ENCODE data around the gene MGA.

The MGA gene

GRCh38 chr15:41810651-41811431 lies 150.6 kb downstream of the MGA start:
- DNase-seq = no peak

DNA sequence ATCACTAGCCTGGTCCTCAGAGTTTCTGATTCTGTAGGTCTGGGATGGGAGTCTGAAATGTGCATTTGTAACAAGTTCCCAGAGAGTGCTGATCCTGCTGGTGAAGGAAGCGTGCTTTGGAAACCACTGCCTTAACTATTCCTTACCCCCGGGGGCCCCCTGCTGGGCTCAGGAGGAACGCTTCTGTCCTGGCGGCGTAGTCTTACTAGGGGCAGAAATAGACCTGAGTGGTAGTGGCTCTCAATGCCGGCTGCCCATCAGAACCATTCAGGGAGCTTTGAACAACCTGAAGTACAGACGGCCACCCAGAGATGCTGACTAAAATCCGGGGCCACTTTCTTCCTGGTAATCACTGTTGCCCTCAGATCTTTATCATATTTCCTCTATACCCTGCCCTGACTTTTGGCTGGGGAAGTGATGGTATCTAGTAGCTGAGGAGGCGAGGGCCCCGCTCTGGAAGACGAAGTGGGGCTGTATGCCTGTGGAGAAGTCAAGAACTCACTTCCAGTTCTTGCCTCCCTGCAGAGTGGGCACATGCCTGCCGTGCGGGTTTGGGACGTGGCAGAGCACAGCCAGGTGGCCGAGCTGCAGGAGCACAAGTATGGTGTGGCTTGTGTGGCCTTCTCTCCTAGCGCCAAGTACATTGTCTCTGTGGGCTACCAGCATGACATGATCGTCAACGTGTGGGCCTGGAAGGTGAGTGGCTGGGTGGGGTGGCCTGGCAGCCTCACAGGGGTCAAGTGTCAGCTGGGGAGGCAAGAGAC lies 151.4 kb downstream of the MGA start:
- DNase-seq = peak; percentile 31

DNA sequence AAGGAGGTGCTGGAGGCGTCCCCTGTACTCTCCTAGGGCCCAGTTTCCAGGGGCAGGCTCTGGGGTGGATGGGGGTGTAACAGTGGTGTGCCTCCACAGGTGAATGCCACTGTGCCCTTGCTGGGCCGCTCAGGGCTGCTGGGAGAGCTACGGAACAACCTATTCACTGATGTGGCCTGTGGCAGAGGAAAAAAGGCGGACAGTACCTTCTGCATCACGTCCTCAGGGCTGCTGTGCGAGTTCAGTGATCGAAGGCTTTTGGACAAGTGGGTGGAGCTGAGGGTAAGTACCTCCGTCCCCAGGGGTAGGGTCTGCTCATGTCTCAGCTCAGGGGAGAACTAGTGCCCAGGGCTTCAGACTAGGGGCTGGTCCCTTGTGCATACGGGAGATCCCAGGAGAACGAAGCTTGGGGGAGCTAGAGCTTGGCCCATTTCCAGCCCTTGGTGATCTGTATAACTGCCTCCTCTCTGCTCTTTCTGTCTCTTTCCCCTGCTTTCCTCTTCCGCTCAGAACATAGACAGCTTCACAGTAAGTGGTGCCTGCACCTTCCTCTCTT lies 152.7 kb downstream of the MGA start:
- DNase-seq = no peak

DNA sequence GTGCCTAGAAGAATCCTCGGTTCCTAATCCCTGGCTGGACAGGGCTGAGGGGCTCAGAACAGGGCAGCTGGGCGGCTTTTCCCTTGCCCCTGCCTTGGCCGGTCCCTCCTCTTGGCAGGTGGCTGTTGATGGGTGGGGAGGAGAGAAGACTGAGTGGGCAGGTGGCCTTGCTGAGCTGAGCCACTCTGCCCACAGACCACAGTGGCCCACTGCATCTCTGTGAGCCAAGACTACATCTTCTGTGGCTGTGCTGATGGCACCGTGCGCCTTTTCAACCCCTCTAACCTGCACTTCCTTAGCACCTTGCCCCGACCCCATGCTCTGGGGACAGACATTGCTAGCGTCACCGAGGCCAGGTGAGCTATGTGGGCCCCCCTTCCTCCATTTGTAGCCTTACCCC lies 153.2 kb downstream of the MGA start:
- no peak for DNase-seq

GRCh38 chr15:41814534-41814933 lies 154.3 kb downstream of the MGA start:
- DNase-seq = no peak

- DNase-seq = no peak
These were observed 156.6 kb downstream of the MGA start for GRCh38 chr15:41816788-41817187.

GRCh38 chr15:41817327-41817726 lies 157.1 kb downstream of the MGA start:
- DNase-seq = no peak

DNA sequence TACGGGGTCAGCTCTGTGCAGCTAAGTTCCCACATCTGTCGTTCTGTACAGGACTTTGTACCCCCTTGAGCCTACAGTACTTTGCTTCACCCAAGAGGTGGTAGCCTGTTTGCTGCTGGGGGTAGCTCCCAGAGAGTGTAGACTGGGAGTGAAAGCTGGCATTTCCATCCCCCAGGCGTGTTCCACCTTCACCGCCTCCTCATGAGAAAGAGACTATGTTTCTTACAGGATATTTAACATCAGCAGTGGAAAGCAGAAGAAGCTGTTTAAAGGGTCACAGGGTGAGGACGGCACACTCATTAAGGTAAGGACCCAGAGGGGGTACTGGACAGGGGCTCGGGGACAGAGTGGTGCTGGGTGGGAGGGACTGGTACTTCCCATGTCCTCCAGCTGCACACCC lies 157.6 kb downstream of the MGA start:
- DNase-seq = no peak

DNA sequence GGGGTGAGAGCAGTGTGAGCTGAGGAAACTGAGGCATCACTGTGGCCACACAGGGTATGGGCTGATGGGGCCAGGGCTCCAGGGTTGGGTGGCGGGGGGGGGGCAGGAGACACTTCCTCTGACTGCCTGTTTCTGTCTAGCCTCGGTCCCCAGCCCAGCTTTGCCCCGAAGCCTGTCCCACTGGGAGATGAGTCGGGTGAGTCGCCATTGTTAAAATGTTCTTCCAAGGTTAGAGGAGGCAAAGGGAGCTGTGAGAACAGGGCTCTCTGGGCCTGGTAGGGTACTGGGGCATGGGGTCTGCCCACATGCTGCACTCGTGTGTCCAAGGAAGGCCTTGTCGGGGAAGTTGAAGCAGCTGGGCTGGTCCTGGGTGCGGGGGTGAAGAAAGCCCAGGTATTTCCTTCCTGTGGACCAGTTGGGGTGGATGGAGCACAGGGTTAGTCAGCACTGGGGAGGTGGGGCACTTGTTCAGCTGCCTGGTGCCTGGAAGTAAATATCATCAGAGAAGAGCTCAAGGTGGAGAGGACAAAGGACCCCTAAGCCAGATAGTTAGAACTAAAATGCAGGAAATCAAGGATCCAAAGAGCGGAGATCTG lies 159.3 kb downstream of the MGA start:
- no peak for DNase-seq

DNA sequence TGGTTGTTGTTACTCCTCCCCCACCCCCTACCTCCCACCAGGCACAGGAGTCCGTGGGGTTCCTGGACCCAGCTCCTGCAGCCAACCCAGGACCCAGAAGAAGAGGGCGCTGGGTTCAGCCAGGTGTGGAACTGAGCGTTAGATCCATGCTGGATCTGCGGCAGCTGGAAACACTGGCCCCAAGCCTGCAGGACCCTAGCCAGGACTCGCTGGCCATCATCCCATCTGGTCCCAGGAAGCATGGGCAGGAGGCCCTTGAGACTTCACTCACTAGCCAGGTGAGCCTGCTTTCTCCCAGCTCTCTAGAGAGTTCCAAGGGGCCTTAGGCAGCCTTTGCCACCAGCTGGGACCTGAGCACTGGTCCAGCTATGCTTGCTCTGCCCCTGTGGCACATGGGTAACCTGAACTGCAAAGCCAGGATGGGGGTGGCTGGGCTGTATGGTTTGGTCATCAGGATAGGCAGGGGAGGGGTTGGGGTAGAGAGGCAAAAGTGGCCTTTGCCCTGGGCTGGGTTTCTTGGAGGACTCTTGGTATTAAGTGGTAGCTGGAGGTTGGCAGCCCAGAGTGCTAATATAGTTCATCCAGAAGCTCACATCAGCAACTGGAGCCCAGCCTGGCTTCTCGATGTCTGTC lies 160.7 kb downstream of the MGA start:
- no peak for DNase-seq

DNA sequence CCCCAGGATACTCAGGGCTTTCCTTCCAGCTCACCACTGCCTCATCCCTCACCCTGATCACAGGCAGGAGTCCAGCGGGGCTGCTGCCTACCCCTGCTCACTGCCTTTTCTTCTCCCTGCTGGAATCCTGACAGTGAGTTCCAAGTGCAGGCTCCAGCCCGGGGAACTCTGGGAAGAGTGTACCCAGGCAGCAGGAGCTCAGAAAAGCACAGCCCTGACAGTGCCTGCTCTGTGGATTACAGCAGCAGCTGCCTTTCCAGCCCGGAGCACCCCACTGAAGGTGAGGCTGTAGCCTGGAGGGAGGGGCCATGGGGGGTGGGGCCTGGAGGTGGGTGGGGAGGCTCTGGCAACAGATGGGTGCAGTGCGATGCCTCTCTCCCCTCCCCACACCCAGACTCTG lies 161.6 kb downstream of the MGA start:
- no peak for DNase-seq

GRCh38 chr15:41822471-41822870 lies 162.3 kb downstream of the MGA start:
- no peak for DNase-seq

All from GF-D8 (cell line).